Measurements from ENCODE around the gene CYTH2. TPM values are rescaled to one million over a fixed set of nuclear protein-coding genes. Genes with fewer than 3 reads are reported as not detected.
A peak's percentile ranks its signal among the peaks of the same experiment; 100 is the strongest.

Gene CYTH2
- total and polyA plus RNA-seq, 2 of the 8 experiments (the other 6 are each of a cell fraction or from before 2014, with no cell fraction given): 43.7 to 71.4 TPM

DNA sequence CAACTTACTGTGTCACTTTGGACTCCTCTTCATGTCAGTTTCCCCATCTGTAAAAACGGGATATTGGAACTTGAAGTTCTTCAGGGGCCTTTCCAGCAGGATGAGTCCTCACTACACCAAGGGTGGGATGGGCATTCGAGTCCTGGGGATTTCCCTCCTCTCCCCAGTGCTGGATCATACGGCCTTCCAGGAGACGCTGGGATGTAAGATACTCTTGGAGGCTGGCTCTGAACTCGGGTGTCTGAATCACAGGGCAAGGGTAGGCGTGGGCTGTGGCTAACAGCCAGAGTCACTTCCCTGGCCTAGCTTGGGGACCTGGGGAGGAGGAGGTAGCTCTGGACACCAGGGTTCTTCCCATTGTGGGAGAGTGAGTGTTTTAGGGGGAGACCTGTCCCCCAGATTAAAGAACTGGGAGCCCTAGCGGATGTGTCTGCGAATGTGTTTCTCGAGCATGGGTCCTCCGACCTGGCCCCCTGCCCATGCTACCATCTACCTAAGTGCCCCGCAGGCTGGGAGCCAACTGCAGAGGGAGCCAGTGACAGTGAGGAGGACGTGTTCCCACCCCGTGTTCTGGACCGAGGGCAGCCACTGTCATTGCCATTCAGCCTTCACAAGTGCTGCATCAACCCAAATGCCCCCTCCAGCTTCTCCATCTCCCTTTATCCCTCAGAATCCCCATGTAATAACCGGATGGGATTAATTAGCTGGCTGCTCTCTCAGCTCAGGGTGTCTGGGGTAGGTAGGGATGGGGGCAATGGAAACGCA lies 2.4 kb upstream of the CYTH2 start:
- no peak overlapping the region for H2AK5ac ChIP-seq (ENCODE audit: low read depth, low read length)
- H3K4me2 ChIP-seq (ENCODE audit: insufficient read depth in 1 of 2, low read depth in 2 of 2, low read length in 2 of 2): no peak overlapping the region
- peak overlapping the region; percentile 22; the same call in 1 of the 2 replicates for H4K8ac ChIP-seq (ENCODE audit: extremely low read depth, insufficient read depth, low read length)
- H3K56ac ChIP-seq (replicated peaks; ENCODE audit: insufficient read length, low read depth, low read length): no peak overlapping the region
- H2BK5ac ChIP-seq (ENCODE audit: low read depth, low read length): no peak overlapping the region
- DNase-seq (ENCODE audit: low read depth in 1 of 2, low spot score in 2 of 2) (no peak), FAIRE-seq (no peak)
- no peak overlapping the region for H2BK20ac ChIP-seq (ENCODE audit: low read length)
- 87% methylated on average over 16 of the region's 16 CpGs; no CpG with 5 or more reads in 1 of the 2 experiments for WGBS, 2 experiments (ENCODE audit: extremely low coverage in 1 of 2, insufficient coverage in 1 of 2, insufficient read length in 1 of 2, insufficient replicate concordance in 2 of 2, low coverage in 1 of 2, low lambda C conversion rate in 2 of 2, missing lambda C conversion rate in 1 of 2)
- no peak overlapping the region for H3K4me3 ChIP-seq (ENCODE audit: extremely low read depth in 1 of 4, insufficient read depth in 2 of 4, low read depth in 3 of 4, low read length in 4 of 4)
- H4K20me1 ChIP-seq (replicated peaks in 1 of 2; ENCODE audit: control insufficient read depth in 1 of 2, insufficient read depth in 2 of 2, low read length in 2 of 2): peaks cover 3 to 10% of the 10 kb centered on the region in 2 experiments
- no peak overlapping the region for H2AFZ ChIP-seq (ENCODE audit: low read length)
- ChIA-PET CTCF (ENCODE audit: partially characterized antibody) (interaction anchor here (0.6 to 2.4 kb wide), 3 partner anchors 22 to 76 kb away, joined by 3 to 5 read pairs (median 5); partner anchors contain the start of gene KDELR1), POLR2A (ENCODE audit: partially characterized antibody) (interaction anchor here (0.6 to 2.8 kb wide), 8 partner anchors 8 to 78 kb away, joined by 3 to 8 read pairs (median 4); partner anchors contain the start of gene KCNJ14)
- no peak overlapping the region for H3K4ac ChIP-seq (replicated peaks; ENCODE audit: insufficient read length, low read depth, low read length)
- H2BK12ac ChIP-seq (ENCODE audit: low read depth, low read length): no peak overlapping the region
- no peak overlapping the region for H3K9ac ChIP-seq (replicated peaks in 1 of 4; ENCODE audit: extremely low read depth in 1 of 4, low read depth in 3 of 4, low read length in 3 of 4)
- H2BK120ac ChIP-seq (replicated peaks; ENCODE audit: low read depth, low read length): no peak overlapping the region
- 0 out of 2 replicates have a peak overlapping the region, but pooled peaks have one; percentile 46 for H2BK15ac ChIP-seq (ENCODE audit: low read length)
- H3K23ac ChIP-seq (ENCODE audit: insufficient read length): no peak overlapping the region
- H3K23me2 ChIP-seq (ENCODE audit: low read depth, low read length): no peaks in the 10 kb centered on the region; the same call in 1 of the 2 replicates
- no peaks in the 10 kb centered on the region for H3K27me3 ChIP-seq (replicated peaks in 1 of 4; ENCODE audit: control insufficient read depth in 3 of 4, extremely low read depth in 1 of 4, insufficient read depth in 3 of 4, low read length in 3 of 4)
- peaks cover 0 to 5% of the 10 kb centered on the region in 2 experiments; a peak in 1 of 4 replicates for H3K9me3 ChIP-seq (ENCODE audit: insufficient read depth in 2 of 2, low read depth in 1 of 2, low read length in 1 of 2)
- H3K18ac ChIP-seq (ENCODE audit: extremely low read depth, low read length): no peak overlapping the region
- H3K79me1 ChIP-seq (ENCODE audit: low read depth, low read length): 0 out of 2 replicates have a peak, but pooled peaks cover 4% of the 10 kb centered on the region
- no peak overlapping the region for H3K27ac ChIP-seq (ENCODE audit: low read depth, low read length)
- peaks cover 0 to 9% (median 2%) of the 10 kb centered on the region in 4 experiments; a peak in 3 of 7 replicates for H3K4me1 ChIP-seq (replicated peaks in 1 of 4; ENCODE audit: control insufficient read depth in 3 of 4, insufficient read depth in 4 of 4, low read length in 3 of 4)
- H4K5ac ChIP-seq (ENCODE audit: insufficient read length, low read depth, low read length): no peak overlapping the region
- H3K79me2 ChIP-seq (ENCODE audit: control insufficient read depth in 1 of 2, insufficient read depth in 2 of 2, low read length in 2 of 2): peaks cover 0 to 12% of the 10 kb centered on the region in 2 experiments; a peak in 1 of 4 replicates
- H3K14ac ChIP-seq (ENCODE audit: insufficient read length): no peak overlapping the region
- H4K91ac ChIP-seq (replicated peaks; ENCODE audit: insufficient read length, low read length): no peak overlapping the region
- peaks cover 11 to 18% (median 13%) of the 10 kb centered on the region in 4 experiments for H3K36me3 ChIP-seq (ENCODE audit: control insufficient read depth in 2 of 4, insufficient read depth in 4 of 4, low read length in 3 of 4)
- TF ChIP-seq, protein P1, sequence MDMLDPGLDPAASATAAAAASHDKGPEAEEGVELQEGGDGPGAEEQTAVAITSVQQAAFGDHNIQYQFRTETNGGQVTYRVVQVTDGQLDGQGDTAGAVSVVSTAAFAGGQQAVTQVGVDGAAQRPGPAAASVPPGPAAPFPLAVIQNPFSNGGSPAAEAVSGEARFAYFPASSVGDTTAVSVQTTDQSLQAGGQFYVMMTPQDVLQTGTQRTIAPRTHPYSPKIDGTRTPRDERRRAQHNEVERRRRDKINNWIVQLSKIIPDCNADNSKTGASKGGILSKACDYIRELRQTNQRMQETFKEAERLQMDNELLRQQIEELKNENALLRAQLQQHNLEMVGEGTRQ (IDR thresholded peaks at IDR 0.05; ENCODE audit: low read length): no peak
- TF ChIP-seq SIX5 (IDR thresholded peaks at IDR 0.05; ENCODE audit: low read depth, low read length): no peak
- no peak for TF ChIP-seq FOSL1 (IDR thresholded peaks at IDR 0.05; ENCODE audit: insufficient read depth, low read depth, low read length)
- TF ChIP-seq YY1 (IDR thresholded peaks at IDR 0.05; ENCODE audit: low read depth, low read length): no peak
- TF ChIP-seq BACH1 (IDR thresholded peaks at IDR 0.05; ENCODE audit: low read length): no peak
- TF ChIP-seq BRCA1 (IDR thresholded peaks at IDR 0.05; ENCODE audit: low read depth, low read length): no peak
- TF ChIP-seq EGR1 (IDR thresholded peaks at IDR 0.05; ENCODE audit: borderline replicate concordance, low read depth, low read length): no peak
- TF ChIP-seq CBX8 (IDR thresholded peaks at IDR 0.05; ENCODE audit: borderline replicate concordance, low read depth, low read length): no peak
- peak in 1 of 2 experiments; percentile 17; a peak in 1 of 4 replicates for TF ChIP-seq RAD21 (IDR thresholded peaks at IDR 0.05 in 1 of 2, conservative IDR thresholded peaks at IDR 0.05 in 1 of 2; ENCODE audit: low read depth in 2 of 2, low read length in 2 of 2)
